Measurements from ENCODE around the gene SLC16A7. TPM values are rescaled to one million over a fixed set of nuclear protein-coding genes. Genes with fewer than 3 reads are reported as not detected.

Gene SLC16A7
- total RNA-seq, 4 donors from 2014 or later, result 0.80 to 29.9 (median 12.3) TPM

- Histone ChIP-seq H3K4me1 (no peaks in the 10 kb centered on the region), H3K9me3 (no peaks in the 10 kb centered on the region), H3K4me3 (no peak overlapping the region), H3K36me3 (no peaks in the 10 kb centered on the region), H3K27ac (no peak overlapping the region), H3K27me3 (no peaks in the 10 kb centered on the region)
- in situ Hi-C loops (cut with MboI; ENCODE audit: low pct_ligation_motif_present in 1 of 4, low pct_unique_long_range_greater_than_20kb in 1 of 4, low sequenced_read_pairs in 3 of 4) (no loop called here), intact Hi-C loops (cut with DNase I; ENCODE audit: low total_unique reads) (no loop called here)
- DNase-seq, result no peak
- no peak for TF ChIP-seq EP300 (IDR thresholded peaks at IDR 0.05; ENCODE audit: low read depth)
- no peak for TF ChIP-seq POLR2AphosphoS5 (IDR thresholded peaks at IDR 0.05)
- no peak for TF ChIP-seq POLR2A (IDR thresholded peaks at IDR 0.05)
- TF ChIP-seq, protein P1, sequence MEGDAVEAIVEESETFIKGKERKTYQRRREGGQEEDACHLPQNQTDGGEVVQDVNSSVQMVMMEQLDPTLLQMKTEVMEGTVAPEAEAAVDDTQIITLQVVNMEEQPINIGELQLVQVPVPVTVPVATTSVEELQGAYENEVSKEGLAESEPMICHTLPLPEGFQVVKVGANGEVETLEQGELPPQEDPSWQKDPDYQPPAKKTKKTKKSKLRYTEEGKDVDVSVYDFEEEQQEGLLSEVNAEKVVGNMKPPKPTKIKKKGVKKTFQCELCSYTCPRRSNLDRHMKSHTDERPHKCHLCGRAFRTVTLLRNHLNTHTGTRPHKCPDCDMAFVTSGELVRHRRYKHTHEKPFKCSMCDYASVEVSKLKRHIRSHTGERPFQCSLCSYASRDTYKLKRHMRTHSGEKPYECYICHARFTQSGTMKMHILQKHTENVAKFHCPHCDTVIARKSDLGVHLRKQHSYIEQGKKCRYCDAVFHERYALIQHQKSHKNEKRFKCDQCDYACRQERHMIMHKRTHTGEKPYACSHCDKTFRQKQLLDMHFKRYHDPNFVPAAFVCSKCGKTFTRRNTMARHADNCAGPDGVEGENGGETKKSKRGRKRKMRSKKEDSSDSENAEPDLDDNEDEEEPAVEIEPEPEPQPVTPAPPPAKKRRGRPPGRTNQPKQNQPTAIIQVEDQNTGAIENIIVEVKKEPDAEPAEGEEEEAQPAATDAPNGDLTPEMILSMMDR (IDR thresholded peaks at IDR 0.05), result no peak
These were observed 165.7 kb downstream of the SLC16A7 start for GRCh38 chr12:59761542-59761941.

DNA sequence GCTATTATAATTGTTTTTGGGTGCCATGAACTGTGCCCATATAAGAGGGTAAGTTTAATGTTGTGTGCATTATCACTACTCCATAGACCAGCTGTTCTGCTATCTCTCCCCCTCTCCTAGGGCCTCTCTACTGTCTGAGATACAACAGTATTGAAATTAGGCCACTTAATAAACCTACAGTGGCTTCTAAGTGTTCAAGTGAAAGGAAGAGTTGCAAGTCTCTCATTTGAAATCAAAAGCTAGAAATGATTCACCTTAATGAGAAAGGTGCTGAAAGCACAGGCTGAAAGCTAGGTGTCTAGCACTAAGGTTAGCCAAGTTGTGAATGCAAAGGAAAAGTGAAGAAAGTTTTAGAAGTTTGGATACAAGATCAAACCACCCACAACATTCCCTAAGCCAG lies 168.0 kb downstream of the SLC16A7 start:
- DNase-seq, result no peak
- intact Hi-C loops (cut with DNase I; ENCODE audit: low total_unique reads), result no loop called here
- Histone ChIP-seq H3K4me3 (no peak overlapping the region), H3K27me3 (no peaks in the 10 kb centered on the region), H3K27ac (no peak overlapping the region), H3K9me3 (no peaks in the 10 kb centered on the region), H3K4me1 (no peaks in the 10 kb centered on the region), H3K36me3 (no peaks in the 10 kb centered on the region)
- TF ChIP-seq POLR2AphosphoS5 (IDR thresholded peaks at IDR 0.05), result no peak
- no peak for TF ChIP-seq POLR2A (IDR thresholded peaks at IDR 0.05)
- TF ChIP-seq, protein P1 (IDR thresholded peaks at IDR 0.05), result no peak
- TF ChIP-seq EP300 (IDR thresholded peaks at IDR 0.05; ENCODE audit: low read depth), result no peak
- in situ Hi-C loops (cut with MboI; ENCODE audit: low pct_ligation_motif_present in 1 of 4, low pct_unique_long_range_greater_than_20kb in 1 of 4, low sequenced_read_pairs in 3 of 4), result no loop called here

GRCh38 chr12:59768031-59768430 lies 172.2 kb downstream of the SLC16A7 start:
- Histone ChIP-seq H3K4me1 (no peaks in the 10 kb centered on the region), H3K27ac (no peak overlapping the region), H3K36me3 (no peaks in the 10 kb centered on the region), H3K27me3 (no peaks in the 10 kb centered on the region), H3K9me3 (no peaks in the 10 kb centered on the region), H3K4me3 (no peak overlapping the region)
- WGBS, 2 donors (ENCODE audit: low coverage in 1 of 2), result 76 to 93% methylated on average over 2 to 3 of the region's 3 CpGs
- TF ChIP-seq POLR2A (IDR thresholded peaks at IDR 0.05) (no peak), POLR2AphosphoS5 (IDR thresholded peaks at IDR 0.05) (no peak), EP300 (IDR thresholded peaks at IDR 0.05; ENCODE audit: low read depth) (no peak)
- TF ChIP-seq, protein P1 (IDR thresholded peaks at IDR 0.05), result no peak
- in situ Hi-C loops (cut with MboI; ENCODE audit: low pct_ligation_motif_present in 1 of 4, low pct_unique_long_range_greater_than_20kb in 1 of 4, low sequenced_read_pairs in 3 of 4), result no loop called here
- intact Hi-C loops (cut with DNase I; ENCODE audit: low total_unique reads), result no loop called here
- DNase-seq, result no peak

DNA sequence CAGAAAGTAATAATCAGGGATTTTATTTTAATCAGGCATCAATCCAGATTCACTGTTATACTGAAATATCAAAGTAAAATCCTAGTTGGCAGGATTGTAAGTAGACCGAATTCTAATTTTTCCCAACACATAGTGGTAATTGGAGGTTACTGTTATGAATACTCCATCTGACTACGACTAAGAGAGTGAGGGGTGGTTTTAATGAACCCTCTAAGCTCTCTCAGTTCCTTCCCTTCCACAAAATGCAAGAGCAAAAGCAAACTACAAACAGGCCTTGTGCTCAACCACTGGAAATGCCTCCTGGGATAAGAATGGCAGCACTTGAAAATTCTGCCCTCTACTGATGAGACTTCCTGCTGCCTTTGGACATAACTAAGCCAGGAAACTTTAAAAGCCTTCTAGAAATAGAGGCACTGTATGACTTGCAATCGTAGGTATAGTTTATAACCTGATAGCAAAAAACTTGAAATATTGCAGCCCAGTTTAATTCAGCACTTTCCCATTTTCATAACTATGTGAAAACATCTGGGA lies 184.8 kb downstream of the SLC16A7 start:
- in situ Hi-C loops (cut with MboI; ENCODE audit: low pct_ligation_motif_present in 1 of 4, low pct_unique_long_range_greater_than_20kb in 1 of 4, low sequenced_read_pairs in 3 of 4) (no loop called here), intact Hi-C loops (cut with DNase I; ENCODE audit: low total_unique reads) (no loop called here)
- Histone ChIP-seq H3K27me3 (no peaks in the 10 kb centered on the region), H3K9me3 (no peaks in the 10 kb centered on the region), H3K4me3 (no peak overlapping the region), H3K36me3 (no peaks in the 10 kb centered on the region), H3K4me1 (no peaks in the 10 kb centered on the region), H3K27ac (no peak overlapping the region)
- DNase-seq, result no peak
- no peak for TF ChIP-seq EP300 (IDR thresholded peaks at IDR 0.05; ENCODE audit: low read depth)
- TF ChIP-seq, protein P1 (IDR thresholded peaks at IDR 0.05), result no peak
- no peak for TF ChIP-seq POLR2A (IDR thresholded peaks at IDR 0.05)
- no peak for TF ChIP-seq POLR2AphosphoS5 (IDR thresholded peaks at IDR 0.05)
- WGBS, 2 donors (ENCODE audit: low coverage in 1 of 2), result 47 to 71% methylated on average over 2 to 3 of the region's 3 CpGs
